HG02759 (cell line): ENCODE measurements around the gene GGTLC1.
"Not testable (repeated sequence)": the region's sequence is repeated elsewhere in the genome, so short reads cannot be mapped to it uniquely, and the experiment has no call there.

Experiments used
- ATAC-seq: cut with Tn5 transposase; IDR thresholded peaks from one replicate; pipeline ENCODE4 v1.9.1; 2021; ENCODE audit warnings: mild to moderate bottlenecking, moderate library complexity; ENCODE audit not compliant: unreplicated experiment

GGTLC1 gene

DNA sequence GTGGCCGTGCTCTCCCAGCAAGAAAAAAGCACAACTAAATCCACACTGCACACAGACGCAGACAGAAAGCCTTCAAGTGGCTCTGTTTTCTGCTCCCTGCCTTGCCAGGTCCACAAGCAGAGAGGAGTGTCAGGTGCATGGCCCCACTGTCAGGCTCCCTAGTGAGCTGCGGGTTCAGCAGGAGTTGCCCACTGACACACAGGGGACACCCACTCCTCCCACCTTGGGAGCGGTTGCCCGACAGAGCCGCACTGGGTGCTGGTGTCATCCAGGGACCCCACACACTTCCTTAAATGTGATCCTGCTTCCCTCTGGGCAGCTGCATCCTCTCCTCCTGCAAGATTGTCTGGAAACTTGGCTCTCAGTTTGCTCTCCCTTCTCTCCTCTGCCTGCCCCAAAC is 6.7 kb upstream of the GGTLC1 start:
- ATAC-seq, result not testable (repeated sequence)

DNA sequence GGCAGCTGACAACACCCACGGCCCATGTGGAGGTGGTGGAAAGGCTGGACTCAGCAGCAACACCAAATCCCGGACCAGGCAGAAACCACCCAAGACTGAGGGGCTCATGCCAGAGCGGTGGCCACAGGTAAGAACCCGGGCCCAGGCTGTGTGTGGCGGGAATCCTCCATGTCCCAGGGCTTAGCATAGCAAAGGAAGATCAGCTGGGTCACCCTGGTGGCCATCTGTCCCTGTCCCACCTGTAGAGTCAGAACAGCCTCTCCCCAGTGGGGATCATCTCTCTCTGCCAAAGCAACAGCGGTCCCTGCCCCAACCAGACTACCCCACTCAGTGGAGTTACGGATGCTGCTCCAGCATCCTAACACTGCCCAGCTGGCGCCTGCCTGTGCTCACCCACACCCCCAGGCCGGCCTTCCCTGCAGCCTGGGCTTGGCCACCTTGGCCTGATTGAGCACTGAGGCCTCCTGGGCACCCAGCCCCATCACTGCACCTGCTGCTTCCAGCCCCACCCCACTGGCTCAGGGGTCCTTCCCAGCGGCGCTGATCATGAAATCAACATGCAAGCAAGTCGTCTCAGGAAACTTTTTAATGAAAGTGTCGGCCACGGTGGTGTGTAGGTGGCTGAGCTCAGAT is 5.5 kb upstream of the GGTLC1 start:
- ATAC-seq, result not testable (repeated sequence)

DNA sequence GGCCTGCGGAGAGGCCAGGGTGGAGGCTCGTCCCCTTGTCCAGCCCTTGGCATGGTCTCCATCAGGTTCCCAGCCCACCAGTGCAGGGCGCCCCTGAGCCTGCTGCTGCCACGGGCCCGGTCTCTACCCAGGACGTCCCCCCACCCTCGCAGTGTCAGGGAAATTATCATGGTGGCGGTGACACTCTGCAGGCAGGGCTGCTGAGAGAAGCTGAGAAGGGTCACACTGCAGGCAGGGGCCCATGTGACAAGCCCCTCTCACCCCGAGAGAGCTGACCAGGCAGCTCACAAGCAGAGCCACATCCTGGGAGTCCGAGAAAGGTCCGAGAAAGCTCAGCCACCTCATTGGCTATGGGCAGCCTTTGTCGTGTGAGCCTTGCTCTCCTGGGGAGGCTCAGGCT is 4.9 kb upstream of the GGTLC1 start:
- ATAC-seq, result not testable (repeated sequence)

DNA sequence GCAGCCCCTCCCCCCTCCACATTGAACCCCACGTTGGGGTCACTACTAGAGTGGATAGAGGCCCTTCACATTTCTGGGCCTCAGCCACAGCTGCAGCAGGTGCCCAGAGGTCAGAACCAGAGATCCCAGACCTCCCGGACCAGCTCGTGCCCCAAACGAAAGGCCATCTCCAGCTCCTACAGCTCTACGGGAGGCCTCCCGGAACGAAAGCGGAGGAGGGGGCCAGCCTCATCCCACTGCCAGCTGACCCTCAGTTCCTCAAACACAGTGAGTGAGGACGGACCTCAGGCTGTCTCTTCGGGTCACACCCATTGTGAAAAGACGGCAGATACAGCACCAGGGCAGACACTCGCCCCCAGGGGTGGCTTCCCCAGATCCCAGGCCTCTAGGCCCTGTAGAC is 1.7 kb upstream of the GGTLC1 start:
- ATAC-seq, result not testable (repeated sequence)

DNA sequence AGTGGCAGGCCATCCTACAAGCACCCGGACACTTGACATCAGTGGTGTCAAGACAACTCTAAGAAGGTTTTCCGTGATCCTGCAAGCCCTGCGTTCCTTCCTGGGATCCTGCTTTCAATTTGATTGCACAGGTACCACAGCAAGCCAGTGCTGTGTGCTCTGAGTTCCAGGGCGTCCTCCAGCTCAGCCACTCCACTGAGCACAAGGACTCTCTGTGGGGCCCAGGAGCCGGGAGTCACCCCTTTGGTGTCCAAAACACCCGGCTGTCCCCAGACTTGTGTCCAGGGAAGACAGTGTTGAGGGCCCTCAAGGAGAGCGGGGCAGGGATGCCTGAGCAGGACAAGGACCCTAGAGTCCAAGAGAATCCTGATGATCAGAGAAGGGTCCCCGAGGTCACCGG is 387 bp upstream of the GGTLC1 start:
- ATAC-seq, result not testable (repeated sequence)

DNA sequence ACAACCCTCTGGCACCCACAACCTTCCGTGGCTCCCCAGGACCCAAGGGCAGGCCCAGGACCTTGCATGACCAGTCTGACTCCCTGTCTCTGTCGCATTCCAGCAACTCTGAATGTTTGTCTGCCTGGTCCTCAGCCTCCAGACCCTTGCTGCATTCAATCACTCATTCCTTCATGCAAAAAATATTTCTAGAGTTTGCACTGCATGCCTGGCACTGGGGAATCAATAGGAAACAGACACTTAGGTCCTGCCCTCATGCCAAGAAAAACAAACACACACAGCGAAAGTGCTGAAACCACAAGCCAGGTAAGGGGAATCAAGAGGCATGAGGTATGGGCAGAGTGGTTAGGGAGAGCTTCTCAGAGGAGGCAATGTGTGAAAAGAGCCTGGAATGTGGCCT is 1.9 kb downstream of the GGTLC1 start:
- not testable (repeated sequence) for ATAC-seq

DNA sequence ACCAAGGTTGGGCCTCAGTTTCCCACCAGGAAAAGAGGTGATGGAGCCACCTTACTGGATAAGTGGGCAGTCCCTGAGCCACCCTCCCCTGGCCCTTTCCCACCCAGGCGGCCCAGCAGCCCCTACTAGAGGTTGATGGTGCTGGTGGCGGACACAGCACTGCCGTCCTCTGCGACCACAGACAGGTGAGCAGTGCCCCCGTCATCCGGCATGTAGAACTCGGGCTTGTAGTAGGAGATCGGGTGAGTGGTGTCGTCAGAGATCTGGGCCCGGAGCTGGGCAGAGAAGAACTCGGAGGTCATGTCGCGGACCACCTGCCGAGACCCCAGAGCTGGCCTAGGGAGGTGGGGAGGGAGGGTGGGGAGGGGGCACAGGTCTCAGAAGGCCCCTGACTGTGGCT is 2.3 kb downstream of the GGTLC1 start:
- ATAC-seq, result not testable (repeated sequence)

DNA sequence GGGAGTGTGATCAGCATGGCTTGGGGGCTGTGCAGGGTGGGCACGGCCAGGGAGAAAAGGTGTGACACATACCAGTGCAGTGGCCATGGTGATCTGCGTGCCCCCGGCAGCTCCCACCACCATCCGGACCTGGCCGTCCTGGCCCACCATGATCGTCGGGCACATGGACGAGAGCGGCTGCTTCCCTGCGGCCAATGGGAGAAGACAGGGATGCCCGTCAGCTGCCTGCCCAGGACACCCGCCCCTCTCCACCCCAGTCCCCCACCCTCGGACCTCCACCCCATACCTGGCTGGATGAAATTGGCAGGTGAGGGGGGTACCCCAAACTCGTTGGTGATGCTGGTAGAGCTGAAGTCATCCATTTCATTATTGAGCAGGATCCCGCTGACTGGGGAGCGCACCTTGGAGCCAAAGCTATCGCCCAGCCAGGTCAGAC is 2.8 kb downstream of the GGTLC1 start:
- ATAC-seq, result not testable (repeated sequence)

DNA sequence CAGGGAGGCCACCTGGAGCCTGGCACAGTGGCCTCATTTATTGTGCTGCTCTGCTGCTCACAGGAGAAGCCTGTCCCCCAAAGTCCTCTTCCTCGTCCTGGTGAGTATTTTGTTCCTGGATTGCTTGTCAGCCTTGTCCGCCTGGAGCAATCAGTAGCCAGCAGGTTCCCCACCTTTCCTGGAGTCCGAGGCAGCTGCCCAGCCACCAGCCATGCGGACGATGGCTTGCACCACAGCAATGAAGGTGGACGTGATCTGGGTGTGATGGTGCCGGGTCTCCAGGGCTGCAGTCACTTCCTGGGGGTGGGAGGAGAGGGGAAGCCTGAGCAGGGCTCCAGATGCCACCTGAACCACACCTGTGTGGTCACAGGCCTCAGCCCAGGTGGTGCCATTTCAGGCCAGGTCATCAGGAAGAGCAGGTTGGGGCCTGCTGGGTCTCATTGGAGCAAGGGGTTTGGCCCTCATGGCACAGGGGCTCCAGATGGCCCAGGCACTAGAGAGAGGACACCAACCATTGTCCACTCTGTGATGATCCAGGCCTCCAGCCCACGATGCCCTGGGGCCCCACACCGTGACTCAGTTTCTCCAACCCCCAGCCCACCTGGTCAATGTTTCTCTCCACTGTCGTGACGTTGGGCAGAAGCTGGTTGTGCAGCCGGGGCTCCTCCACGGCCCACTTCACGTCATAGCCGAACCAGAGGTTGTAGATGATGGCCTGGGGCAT is 3.4 kb downstream of the GGTLC1 start:
- ATAC-seq, result not testable (repeated sequence)

DNA sequence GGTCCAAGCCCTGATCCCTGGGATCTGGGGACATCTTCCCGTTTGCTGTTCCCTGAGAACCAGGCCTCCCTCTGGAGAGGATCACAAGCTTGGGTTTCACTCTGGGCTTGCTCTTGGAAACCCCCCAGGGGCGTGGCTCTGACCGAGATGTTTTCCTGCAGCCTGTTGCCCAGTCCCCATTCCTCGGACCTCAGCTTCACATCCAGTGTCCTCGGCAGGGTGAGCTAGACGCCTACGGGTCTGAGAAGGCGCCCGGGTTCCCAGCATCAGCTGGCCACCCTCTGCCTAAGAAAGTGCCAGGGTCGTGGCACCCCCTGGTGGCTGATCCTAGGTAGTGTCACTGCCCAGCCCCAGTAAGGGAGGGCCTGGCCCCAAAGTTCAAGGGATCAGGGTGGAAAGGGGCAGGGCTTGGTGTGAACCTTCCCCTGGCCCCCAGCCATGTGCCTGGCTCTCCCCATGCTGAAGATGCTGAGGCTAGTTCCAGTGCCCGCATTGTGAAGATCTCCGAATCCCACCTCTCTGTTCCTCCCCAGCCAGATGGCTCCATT is 4.0 kb downstream of the GGTLC1 start:
- not testable (repeated sequence) for ATAC-seq

DNA sequence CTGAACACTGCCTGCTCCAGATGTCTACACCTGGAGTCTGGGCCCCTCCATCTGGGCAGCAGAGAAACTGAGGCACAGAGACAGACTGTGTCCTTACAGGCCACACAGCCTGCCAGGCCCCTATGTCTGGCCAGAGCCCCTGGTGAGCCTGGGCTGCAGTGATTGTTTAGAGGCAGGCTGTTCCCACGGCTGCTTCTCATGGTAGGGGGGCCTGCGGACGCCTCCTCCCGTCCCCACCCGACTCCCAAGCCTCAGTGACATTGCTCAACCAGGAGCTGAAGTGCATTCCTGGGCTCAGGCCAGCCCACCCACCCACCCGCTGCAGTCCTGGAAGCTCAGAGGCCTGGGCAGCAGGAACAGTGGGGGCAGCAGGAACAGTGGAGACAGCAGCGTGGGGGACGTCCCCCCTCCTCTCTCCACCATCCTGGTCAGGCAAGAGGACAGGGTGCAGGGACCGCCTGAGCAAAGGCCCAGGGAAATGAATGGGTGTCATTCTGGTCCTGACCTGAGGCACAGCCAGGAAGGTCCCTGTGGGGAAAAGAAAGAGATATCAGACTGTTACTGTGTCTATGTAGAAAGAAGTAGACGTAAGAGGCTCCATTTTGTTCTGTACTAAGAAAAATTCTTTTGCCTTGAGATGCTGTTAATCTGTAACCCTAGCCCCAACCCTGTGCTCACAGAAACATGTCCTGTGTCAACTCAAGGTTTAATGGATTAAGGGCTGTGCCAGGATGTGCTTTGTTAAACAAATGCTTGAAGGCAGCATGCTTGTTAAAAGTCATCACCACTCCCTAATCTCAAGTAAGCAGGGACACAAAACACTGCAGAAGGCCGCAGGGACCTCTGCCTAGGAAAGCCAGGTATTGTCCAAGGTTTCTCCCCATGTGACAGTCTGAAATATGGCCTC is 6.2 kb downstream of the GGTLC1 start:
- ATAC-seq, result not testable (repeated sequence)

DNA sequence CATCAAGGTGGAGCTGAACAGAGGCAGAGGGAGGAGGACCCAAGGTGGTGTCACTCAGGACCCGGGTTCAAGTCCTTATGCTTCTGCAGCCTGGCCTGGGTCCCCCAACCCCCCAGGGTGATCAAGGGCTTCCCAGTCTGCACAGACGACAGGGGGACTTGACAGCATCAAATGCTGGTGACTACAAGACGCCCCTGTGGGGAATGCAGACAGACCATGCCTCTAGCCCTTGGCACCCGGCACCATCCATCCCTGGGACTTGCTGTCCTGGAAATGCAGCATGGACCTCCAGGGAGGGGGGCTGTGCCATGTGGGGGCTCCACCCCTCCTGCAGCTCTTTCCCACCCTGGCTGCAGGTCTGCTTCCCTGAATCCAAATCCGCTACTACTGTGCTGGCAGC is 7.1 kb downstream of the GGTLC1 start:
- ATAC-seq, result not testable (repeated sequence)

DNA sequence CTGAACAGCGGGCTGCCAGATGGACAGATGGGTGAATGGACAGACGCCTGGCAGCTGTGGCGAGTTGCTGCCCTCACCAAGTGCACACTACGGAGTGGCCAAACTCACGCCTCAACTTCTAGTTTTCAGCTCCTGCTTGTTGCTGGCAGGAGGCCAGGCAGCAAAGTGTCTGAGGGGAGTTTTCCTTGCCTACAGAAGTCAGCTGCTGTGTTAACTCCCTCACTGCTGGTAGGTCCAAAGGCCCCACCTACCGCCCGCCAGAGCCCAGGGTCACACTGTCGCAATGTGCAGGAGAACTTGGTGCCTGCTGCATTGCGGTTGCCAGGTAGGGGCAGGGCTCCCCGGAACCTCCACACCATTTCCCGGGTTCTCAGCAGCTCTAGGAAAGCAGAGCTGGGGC is 7.6 kb downstream of the GGTLC1 start:
- ATAC-seq, result not testable (repeated sequence)

DNA sequence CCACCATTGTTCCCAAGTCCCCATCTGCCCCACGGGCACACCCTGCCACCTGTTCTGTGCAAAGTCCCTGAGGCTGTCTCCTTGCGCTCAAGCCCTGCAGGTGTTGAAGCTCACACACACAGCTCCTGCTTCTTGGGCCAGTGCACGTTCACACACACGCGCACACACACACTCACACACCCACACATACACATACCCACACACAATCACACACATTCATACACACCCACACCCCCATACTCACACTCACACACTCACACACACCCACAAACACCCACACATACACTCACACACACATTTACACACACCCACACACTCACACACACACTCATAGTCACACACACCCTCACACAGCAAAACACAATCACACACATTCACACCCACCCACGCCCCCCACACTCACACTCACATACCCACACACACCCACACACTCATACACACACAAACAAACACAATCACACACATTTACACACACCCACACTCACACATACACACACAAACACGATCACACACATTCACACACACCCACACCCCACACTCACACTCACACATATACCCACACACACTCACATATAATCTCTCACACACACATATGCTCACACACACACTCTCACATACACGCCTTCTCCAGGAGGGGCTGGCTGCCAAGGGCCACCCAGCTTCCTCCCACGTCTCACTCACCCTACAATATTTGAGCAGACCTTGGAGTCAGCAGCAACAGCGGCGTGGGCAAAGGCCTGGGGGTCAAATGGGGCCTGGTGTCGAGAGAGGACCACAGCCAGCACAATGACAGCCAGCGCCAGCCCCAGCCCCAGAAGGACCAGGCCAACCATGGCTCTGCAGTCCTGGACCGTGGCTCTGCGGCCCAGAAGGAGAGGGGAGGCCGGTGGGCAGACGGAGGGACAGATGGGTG is 8.4 kb downstream of the GGTLC1 start:
- ATAC-seq, result not testable (repeated sequence)

DNA sequence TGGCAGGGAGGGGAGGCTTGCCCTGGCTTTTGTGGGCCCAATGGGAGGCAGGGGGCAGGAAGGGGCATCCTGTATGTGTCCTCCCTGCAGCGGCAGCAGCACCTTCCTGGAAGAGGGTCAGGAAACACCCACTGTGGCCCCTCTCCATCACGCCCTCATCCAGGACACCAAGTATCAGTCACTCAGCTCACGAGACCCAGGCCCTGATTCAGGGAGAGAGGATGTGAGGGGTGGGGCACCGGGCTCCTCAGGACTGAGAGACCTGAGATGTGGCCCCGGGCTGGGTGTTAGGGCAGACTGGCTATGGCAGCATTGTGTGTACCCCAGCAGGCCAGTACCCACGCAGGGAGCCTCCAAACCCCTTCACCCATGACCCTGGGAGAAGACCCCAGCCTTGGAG is 9.2 kb downstream of the GGTLC1 start:
- not testable (repeated sequence) for ATAC-seq

DNA sequence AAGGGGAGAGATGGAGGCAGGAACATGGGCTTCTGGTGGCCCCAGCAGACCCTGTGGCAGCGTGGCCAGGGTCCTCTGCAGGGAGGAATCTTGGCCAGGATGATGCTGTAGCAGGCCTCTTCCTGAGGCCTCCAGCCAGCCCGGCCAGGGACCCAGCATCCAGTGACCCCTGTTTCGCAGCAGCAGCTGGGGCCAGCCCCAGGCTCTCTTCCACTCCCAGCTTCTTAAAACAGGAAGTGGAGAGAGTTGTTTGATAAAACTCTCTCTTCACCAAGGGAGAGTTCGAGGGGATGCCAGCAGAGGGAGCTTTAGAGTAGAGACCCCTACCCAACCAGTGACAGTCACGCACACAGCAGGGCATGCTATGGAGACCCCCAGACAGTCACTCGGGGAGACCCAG is 10.1 kb downstream of the GGTLC1 start:
- ATAC-seq, result not testable (repeated sequence)

DNA sequence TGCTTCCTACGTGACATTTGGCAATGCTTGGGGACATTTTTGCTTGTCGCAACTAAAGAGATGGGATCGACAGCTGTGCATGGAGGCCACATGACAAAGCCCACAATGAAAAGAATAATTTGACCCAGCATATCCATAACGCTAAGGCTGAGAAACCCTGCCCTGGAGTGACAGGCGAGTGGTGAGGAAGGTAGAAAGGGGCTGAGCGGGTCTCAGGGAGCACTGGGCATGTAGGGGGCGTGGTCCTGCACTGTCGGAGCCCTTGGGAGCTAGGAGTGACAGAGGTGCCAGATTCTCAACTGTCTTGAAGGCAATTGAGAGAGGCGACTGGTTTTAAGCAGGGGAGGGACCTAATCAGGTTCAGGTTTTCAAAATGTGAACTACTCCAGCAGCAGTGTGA is 13.6 kb downstream of the GGTLC1 start:
- ATAC-seq, result no peak

DNA sequence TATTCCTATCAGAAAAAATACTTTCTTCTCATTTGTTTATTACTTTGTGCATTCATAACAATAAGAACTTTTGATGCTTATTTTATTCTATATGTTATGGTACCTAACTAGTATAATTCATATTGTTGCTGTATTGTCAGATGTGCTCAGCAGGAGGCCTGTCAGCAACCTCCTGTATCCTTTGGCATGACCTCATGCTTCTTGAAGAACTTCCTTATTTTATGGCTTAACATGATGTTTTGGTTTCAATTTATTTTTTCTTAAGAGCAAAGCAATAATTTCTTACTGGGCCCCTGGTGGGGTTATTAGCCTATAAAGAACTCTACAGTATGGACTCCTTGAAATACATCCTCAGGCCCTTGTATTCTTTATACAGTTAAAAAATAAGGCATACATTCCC is 17.3 kb downstream of the GGTLC1 start:
- no peak for ATAC-seq

DNA sequence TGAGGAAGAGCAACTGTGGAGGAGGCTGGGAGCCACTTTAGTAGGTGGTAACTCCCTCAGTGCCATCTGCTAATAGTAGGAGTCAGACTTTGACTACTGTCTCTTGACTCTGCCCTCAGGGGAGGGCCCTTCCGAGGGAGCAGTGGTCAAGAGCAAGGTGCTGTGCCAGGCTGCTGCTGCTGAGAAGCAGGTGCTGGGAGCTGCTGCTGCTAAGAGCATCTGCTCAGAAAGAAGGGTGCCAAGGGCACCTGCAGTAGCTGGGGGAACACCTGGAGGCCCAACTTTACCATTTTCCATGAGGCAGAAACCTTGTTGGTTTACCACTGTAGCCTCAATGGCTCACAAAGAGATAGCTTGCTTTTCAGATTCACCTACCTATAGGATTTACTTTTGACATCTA is 18.5 kb downstream of the GGTLC1 start:
- no peak for ATAC-seq

DNA sequence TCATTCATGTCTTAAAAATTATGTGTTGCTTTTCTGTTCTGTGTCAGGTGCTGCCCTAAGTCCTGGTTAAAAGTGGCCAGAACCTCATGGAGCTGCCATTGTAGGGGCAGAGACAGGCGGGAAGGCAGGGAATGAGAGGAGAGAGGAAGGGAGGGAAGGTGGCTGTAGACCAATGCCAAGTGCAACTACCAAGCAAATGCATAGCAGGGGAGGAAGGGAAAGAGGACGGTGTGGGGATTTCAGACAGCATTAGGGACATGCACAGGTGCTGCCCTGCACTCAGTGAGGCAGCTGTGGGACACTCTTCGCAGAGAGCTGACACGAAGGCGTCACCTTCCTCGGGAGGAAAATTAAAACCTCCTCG is 21.0 kb downstream of the GGTLC1 start:
- ATAC-seq, result no peak
